Activated CD8-positive, alpha-beta memory T cell treated with anti-CD3 and anti-CD28 coated beads for 48 hours (primary cell): ENCODE results near the gene MOBP.
"Not testable (repeated sequence)": the region's sequence is repeated elsewhere in the genome, so short reads cannot be mapped to it uniquely, and the experiment has no call there.

Experiments
- DNase-seq, 3 experiments: peaks; one replicate each; pipeline ENCODE4 v3.0.0-alpha.2; 2020; ENCODE audit warnings: low read depth in 2 of 3, low spot score in 2 of 3

Gene MOBP, protein sequence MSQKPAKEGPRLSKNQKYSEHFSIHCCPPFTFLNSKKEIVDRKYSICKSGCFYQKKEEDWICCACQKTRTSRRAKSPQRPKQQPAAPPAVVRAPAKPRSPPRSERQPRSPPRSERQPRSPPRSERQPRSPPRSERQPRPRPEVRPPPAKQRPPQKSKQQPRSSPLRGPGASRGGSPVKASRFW

GRCh38 chr3:39467394-39468107, at the start of gene MOBP:
TSS of gene MOBP (plus strand) at chr3:39467680. CDS start at chr3:39502070, 34,390 bp downstream.
- DNase-seq = no peak

DNA sequence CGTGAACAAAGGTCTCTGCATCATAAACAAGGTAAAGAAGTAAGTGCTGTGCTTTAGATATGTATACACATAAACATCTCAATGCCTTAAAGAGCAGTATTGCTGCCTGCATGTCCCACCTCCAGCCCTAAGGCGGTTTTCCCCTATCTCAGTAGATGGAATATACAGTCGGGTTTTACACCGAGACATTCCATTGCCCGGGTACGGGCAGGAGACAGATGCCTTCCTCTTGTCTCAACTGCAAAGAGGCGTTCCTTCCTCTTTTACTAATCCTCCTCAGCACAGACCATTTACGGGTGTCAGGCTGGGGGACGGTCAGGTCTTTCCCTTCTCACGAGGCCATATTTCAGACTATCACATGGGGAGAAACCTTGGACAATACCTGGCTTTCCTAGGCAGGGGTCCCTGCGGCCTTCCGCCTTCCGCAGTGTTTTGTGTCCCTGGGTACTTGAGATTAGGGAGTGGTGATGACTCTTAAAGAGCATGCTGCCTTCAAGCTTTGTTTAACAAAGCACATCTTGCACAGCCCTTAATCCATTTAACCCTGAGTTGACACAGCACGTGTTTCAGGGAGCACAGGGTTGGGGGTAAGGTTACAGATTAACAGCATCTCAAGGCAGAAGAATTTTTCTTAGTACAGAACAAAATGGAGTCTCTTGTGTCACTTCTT, 48.8 kb upstream of the MOBP start:
- not testable (repeated sequence) for DNase-seq

- no peak for DNase-seq
These were observed 47.7 kb upstream of the MOBP start for GRCh38 chr3:39419742-39420315.

DNA sequence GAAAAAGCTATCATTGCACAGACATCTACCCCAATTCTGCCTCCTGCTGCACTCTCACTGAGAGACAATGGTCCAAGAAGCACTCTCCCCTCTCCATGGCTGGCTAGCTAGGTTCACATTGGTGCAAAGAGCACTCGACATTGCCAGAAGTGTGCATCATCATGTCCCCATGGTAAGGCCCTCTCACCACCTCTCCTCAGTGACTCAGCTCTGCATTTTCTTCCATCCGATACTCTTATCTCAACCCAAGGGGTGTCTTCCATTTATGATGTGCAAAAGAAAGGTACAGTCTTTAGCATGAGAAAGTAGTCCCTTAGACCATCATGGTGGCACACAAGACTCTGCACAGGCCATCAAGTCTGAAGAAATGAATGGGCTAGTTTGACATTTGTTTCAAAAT, 46.9 kb upstream of the MOBP start:
- no peak for DNase-seq

DNA sequence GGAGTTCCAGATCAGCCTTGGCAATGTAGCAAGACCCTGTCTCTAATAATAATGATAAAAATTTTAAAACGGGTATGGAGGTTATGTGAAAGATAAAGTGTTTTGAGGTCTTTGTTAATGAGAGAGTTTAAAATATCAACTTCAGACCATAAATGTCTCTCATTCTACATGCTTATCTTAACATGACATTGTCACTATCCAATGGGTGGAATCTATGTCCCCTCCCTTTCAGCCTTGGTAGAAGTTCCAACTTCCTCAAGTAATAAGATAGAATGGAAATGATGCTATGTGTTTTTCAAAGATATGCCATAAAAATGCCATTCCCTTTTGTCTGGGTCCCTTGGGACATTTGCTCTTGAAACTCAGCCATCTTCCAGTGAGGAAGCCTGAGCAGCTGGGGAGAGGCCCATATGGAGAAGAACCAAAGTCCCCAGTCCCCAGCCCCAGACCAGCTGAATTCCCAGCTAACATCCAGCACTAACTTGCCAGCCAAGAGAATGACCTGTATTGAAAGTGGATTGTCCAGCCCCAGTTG, 44.0 kb upstream of the MOBP start:
- DNase-seq = no peak

DNA sequence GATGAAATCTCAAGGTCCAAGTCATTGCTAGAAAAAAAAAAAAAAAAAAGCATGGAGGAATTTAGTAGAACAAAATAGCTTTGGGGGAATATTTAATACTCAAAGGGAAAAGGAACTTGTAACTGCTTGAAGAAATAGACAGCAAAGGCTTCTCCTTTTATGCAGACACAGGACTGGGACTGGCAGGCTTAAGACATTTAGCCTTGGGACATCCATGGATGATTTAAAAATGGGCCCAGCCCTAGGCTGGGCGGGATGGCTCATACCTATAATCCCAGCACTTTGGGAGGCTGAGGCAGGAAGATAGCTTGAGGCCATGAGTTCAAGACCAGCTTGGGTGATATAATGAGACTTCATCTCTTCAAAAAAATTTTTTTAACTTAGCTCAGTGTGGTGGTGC, 41.2 kb upstream of the MOBP start:
- no peak for DNase-seq

GRCh38 chr3:39427506-39427905, 40.0 kb upstream of the MOBP start:
- no peak for DNase-seq

DNA sequence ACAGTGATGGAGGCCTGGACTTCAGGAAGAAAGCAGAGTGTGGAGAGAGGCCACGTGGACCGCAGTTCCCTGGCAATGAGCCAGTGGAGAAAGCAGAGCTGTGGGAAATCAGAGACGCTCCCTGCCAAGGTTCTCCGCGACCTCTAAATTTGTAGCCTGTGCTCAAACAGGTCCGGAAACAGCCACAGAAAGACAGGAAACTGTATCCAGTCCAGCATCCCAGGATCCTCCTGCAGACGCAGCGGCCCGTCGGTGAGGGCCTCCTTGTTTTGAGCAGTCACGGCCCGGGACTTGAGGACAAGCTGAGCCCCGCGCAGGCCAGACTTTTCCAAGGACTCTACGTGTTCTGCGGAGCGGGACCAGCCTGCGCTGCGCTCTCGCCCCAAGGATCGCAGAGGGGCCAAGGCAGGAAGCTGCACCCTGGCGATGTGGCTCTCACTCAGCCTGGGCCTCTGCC, 38.7 kb upstream of the MOBP start:
- no peak for DNase-seq

- no peak for DNase-seq
These were observed 38.0 kb upstream of the MOBP start for GRCh38 chr3:39429466-39429865.

GRCh38 chr3:39432342-39432741, 35.1 kb upstream of the MOBP start:
- DNase-seq = no peak

- no peak for DNase-seq
These were observed 33.8 kb upstream of the MOBP start for GRCh38 chr3:39433642-39434041.

DNA sequence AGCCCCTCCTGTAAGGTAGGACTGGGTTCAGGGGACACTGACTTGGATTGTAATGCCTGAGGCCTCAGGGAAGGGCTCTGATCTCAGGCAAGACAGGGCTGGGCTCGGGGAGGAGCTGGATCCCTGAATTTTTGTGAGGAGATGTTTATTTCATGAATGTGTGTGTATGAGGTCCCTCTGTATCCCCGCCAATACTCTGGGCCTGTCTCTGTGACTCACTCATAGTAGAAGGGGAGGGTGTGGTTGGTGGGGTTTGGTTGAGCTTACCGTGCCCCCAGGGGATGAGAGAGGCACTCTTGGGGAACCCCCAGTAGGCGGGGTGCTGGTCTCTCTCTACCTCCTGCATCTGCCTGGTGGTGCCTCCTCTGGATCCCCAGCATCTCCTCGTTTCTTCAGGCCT, 32.9 kb upstream of the MOBP start:
- DNase-seq = no peak

DNA sequence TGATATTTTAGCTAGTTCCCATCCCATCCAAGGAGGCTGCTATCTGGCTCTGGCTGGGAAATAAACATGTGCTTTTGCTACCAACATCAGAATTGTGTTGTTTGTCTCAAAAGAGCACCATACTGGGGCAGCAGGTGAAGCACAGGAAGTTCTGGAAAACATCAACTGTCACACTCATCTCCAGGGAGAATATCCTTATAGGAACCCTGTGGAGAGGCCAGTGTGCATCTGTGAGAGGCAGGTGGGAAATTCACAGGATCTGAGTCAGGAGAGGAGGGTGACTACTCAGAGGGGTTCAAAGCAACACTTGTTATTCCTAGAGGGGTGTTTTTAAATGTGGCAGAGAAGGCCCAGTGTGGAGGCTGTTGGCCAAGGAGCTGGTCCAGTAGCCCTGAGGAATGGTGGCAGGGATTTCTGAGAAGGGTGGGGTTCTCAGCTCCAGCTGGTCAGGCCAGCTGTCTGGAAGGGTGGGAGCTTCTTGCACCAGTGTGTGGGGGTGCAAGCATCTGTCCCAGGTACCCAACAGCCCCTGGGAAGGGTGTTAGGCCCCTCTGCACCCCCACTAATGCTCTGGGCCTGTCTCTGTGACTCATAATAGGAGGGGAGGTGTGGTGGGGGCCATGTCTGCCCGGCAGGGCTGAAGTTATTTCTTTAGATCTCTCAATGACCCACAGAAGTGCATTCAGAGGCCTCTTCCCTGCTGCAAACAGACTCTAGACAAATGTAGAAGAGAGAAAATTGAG, 32.3 kb upstream of the MOBP start:
- no peak for DNase-seq

DNA sequence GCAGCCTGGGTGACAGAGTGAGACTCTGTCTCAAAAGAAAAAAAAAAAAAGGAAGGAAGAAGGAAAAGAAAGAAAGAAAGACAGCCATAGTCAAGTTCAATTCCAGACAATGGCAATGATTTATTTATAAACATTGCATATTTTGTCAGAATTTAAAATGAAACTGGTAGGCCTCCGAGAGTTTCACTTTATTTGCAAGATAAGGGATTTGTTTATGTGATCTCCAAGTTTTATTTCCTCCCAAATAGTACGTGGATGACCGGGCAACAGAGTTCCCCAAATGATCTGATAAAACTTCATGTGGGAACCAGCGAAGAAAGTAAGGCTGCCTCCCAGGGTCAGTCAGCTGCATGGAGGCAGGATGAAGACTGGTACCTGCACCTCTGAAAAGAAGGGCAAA, 28.6 kb upstream of the MOBP start:
- no peak for DNase-seq

GRCh38 chr3:39440316-39440715, 27.2 kb upstream of the MOBP start:
- DNase-seq = no peak

GRCh38 chr3:39443530-39443929, 23.9 kb upstream of the MOBP start:
- DNase-seq = no peak

GRCh38 chr3:39445927-39446326, 21.6 kb upstream of the MOBP start:
- no peak for DNase-seq

DNA sequence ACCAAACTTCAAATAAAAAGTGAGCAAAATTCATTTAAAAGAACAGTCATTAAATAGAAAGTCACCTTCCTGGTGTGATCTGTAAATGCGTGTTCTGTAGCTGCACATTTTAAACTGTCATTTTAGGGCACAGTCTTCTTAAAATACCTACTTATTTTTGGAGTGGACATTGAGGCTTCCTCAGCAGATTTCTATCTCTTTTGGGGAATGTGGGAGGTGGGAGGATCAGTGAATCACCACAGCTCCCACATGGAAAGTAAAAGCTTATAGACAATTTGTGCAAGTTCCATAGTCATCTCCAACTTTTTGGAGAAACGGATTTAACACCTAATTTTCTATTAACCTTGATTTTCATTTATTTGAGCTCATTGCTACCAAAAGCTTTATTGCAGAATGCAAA, 21.0 kb upstream of the MOBP start:
- no peak for DNase-seq

DNA sequence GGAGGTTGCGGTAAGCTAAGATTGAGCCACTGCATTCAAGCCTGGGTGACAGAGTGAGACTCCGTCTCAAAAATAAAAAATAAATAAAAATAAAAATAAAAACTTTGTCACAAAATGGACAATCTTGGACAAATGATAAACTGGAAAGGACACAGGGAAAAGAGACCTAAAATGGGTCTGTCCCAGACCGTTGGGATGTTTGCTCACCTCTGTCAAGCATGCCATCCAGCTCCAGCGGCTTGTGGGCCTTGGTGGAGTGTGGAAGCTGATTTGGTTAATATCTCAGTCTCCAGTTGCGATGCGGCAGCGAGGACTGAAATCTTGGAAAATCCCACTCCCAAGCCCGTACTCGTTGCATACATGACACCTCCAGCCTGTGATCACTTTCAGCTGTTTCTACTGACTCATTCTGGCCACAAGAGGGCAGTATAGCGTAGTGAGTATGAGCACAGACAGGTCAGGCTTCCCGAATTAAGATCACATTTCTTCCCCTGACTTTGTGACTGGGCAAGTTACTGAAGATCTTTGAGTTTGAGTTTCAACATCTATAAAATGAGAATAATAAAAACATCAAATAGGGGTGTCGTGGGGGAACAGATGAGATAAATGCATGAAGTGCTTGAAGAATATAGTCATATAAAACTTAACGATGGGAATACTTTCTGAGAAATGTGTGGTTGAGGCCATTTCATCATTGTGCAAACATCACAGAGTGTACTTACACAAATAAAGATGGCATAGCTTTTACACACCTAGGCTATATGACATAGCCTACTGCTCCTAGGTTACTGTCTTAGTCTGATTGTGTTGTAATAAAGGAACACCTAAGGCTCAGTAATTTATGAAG, 19.6 kb upstream of the MOBP start:
- peak in 1 of 3 experiments; percentile 41 for DNase-seq
